Measurements from ENCODE around the gene HRCT1. TPM values are rescaled to one million over a fixed set of nuclear protein-coding genes. Genes with fewer than 3 reads are reported as not detected.

The HRCT1 gene
- total and polyA plus RNA-seq, 2 of the 4 experiments (the other 2 are of a cell fraction) = 1.1 to 3.9 TPM

DNA sequence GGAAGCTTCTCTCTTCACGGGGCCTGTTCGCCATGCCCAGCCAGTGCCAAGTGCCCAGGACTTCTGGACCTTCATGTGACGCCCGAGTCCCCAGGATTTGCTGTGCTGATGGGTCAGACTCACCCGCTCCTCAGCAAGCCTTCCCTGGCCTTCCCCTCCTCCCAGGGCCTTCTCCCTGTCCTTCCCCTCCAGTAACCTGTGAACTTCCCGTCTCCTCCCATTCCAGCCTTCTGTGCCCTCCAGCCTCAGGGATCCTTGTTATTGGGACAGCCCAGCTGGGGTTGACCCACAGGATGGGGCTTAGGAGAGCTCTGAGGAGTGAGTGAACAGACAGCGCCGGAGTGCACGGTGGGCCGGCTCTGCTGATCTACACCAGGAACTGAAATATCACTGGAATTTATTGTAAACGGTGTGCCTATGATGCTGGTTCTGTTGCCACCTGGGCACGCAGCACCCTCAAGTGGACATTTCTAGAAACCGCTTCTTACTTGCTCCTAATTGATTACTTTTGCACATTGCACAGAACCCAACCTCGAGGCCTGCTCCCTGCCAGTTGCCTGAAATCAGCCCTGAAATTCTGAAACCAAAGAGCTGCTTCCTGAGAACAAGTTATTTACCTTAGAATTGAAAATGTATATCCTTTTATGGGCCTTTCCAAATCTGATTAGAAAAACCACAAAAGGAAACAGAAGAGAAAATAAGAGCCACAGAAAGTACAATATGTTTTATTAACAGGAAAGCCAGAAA lies 4.8 kb downstream of the HRCT1 start (continued):
- TF ChIP-seq RFX5 (IDR thresholded peaks at IDR 0.05; ENCODE audit: low read depth, low read length) = no peak

- peak overlapping the region; percentile 58 for H4K91ac ChIP-seq (ENCODE audit: insufficient read depth, low read depth, low read length)
- peak overlapping the region; percentile 35; the same call in 1 of the 3 replicates for H2BK15ac ChIP-seq (ENCODE audit: low read depth, low read length)
- H3K18ac ChIP-seq (ENCODE audit: low read depth, low read length) = no peak overlapping the region
- no peak overlapping the region for H2AK9ac ChIP-seq (replicated peaks; ENCODE audit: low read depth, low read length, poor library complexity)
- H3K27ac ChIP-seq (ENCODE audit: insufficient read depth, low read length) = no peak overlapping the region
- 80% methylated on average over 2 of the region's 10 CpGs; no CpG with 5 or more reads in 1 of the 2 experiments for WGBS, 2 experiments (ENCODE audit: extremely low coverage in 2 of 2, insufficient read length in 1 of 2)
- H2BK5ac ChIP-seq (ENCODE audit: low read depth, low read length, poor library complexity, severe bottlenecking) = no peak overlapping the region
- H2BK120ac ChIP-seq (ENCODE audit: low read depth, low read length) = peak overlapping the region; percentile 74
- CTCF ChIA-PET = interaction anchor here (0.8 to 1.4 kb wide), 6 partner anchors 8 to 279 kb away, joined by 3 to 5 read pairs (median 3); partner anchors contain the start of genes CLTA and FAM221B
- peak overlapping the region; percentile 8 for H2AFZ ChIP-seq (replicated peaks; ENCODE audit: low read length, poor library complexity)
- peak overlapping the region; percentile 66 for H3K4ac ChIP-seq (ENCODE audit: low read depth, low read length)
- H3K4me2 ChIP-seq (ENCODE audit: low read depth, low read length) = no peak overlapping the region
- no peaks in the 10 kb centered on the region for H3K9me3 ChIP-seq (ENCODE audit: control insufficient read depth, insufficient read depth, low read length)
- intact Hi-C loops (cut with micrococcal nuclease) (no loop called here), in situ Hi-C loops (cut with MboI; ENCODE audit: low sequenced_read_pairs) (no loop called here), dilution Hi-C loops (cut with HindIII; ENCODE audit: low sequenced_read_pairs, unreplicated experiment) (no loop called here)
- POLR2A ChIA-PET (ENCODE audit: unreplicated experiment) = no interaction called here
- H3K79me1 ChIP-seq (ENCODE audit: low read depth in 1 of 2, low read length in 2 of 2) = peaks cover 0 to 29% of the 10 kb centered on the region in 2 experiments; a peak in 2 of 4 replicates
- peak overlapping the region; percentile 59 for H2BK20ac ChIP-seq (ENCODE audit: low read depth, low read length)
- no peak overlapping the region for H3K9ac ChIP-seq (ENCODE audit: low read depth, low read length)
- peak overlapping the region; percentile 75 for H2AK5ac ChIP-seq (ENCODE audit: low read depth, low read length)
- ATAC-seq (ENCODE audit: low read depth) = no peak
- no peak for DNase-seq
- H3K9me1 ChIP-seq (ENCODE audit: insufficient read depth, low read length) = peaks cover 14% of the 10 kb centered on the region
- no peak overlapping the region for H3K14ac ChIP-seq (replicated peaks; ENCODE audit: low read depth, low read length)
- no peak for TF ChIP-seq MAFK (IDR thresholded peaks at IDR 0.05; ENCODE audit: low read depth, low read length)
- no peak for TF ChIP-seq MAZ (IDR thresholded peaks at IDR 0.05; ENCODE audit: borderline replicate concordance, low read depth, low read length)
- TF ChIP-seq SMC3 (IDR thresholded peaks at IDR 0.05; ENCODE audit: low read depth, low read length) = no peak
- TF ChIP-seq FOS (IDR thresholded peaks at IDR 0.05; ENCODE audit: low read depth, low read length) = no peak
- TF ChIP-seq, protein P1, sequence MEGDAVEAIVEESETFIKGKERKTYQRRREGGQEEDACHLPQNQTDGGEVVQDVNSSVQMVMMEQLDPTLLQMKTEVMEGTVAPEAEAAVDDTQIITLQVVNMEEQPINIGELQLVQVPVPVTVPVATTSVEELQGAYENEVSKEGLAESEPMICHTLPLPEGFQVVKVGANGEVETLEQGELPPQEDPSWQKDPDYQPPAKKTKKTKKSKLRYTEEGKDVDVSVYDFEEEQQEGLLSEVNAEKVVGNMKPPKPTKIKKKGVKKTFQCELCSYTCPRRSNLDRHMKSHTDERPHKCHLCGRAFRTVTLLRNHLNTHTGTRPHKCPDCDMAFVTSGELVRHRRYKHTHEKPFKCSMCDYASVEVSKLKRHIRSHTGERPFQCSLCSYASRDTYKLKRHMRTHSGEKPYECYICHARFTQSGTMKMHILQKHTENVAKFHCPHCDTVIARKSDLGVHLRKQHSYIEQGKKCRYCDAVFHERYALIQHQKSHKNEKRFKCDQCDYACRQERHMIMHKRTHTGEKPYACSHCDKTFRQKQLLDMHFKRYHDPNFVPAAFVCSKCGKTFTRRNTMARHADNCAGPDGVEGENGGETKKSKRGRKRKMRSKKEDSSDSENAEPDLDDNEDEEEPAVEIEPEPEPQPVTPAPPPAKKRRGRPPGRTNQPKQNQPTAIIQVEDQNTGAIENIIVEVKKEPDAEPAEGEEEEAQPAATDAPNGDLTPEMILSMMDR (conservative IDR thresholded peaks at IDR 0.05; ENCODE audit: low read depth, low read length) = no peak
- TF ChIP-seq RFX5 (IDR thresholded peaks at IDR 0.05; ENCODE audit: low read depth, low read length) = no peak
- TF ChIP-seq NFE2L2 (IDR thresholded peaks at IDR 0.05; ENCODE audit: low read depth, low read length) = no peak
- H4K5ac ChIP-seq (ENCODE audit: low read depth, low read length) = no peak overlapping the region
- BruUV-seq (replicated peaks) = no TSS peak
- H4K20me1 ChIP-seq (ENCODE audit: insufficient read depth, low read length) = no peaks in the 10 kb centered on the region
- H3K36me3 ChIP-seq (ENCODE audit: control insufficient read depth, insufficient read depth, low read length) = no peaks in the 10 kb centered on the region
- H3K56ac ChIP-seq (ENCODE audit: extremely low read depth, insufficient read depth, low read length) = no peak overlapping the region
- H3K4me3 ChIP-seq (ENCODE audit: insufficient read depth, low read depth, low read length) = no peak overlapping the region
- H3K27me3 ChIP-seq (ENCODE audit: control insufficient read depth, insufficient read depth, low read length) = no peaks in the 10 kb centered on the region
- H4K8ac ChIP-seq (ENCODE audit: low read depth in 2 of 2, low read length in 2 of 2) = peak overlapping the region; percentile 19 to 40; a peak in 2 of 4 replicates
- no peak overlapping the region for H3K23ac ChIP-seq (ENCODE audit: low read depth, low read length)
- H3K4me1 ChIP-seq (ENCODE audit: control insufficient read depth, insufficient read depth, low read length) = peaks cover 31% of the 10 kb centered on the region
Measured at GRCh38 chr9:35911690-35912089, 5.7 kb downstream of the HRCT1 start.

Data from IMR-90 (cell line).